Pancreas (tissue), 10 donors: ENCODE measurements around the gene RSPH1. TPM values are rescaled to one million over a fixed set of nuclear protein-coding genes. Genes with fewer than 3 reads are reported as not detected.

Source experiments
- ATAC-seq, 4 donors: fragments of 200-7000 bp; cut with Tn5 transposase; one replicate each; pipeline versions ENCODE4 v1.8.0 to v1.9.1; 2020; ENCODE audit warnings: mild to moderate bottlenecking in 4 of 4, moderate library complexity in 4 of 4
- DNase-seq, 6 donors: peaks; one replicate each; pipeline ENCODE4 v3.0.0-alpha.2; 2020
- FAIRE-seq: peaks from 2 replicates; lab custom pipeline; 2012; peaks lifted over from hg19 to GRCh38; lab: Jason Lieb, UNC
- H3K27ac ChIP-seq, 4 donors: fragments of 200-600 bp; sonication (generic); 1 replicate in 3 of 4; 2 replicates in 1 of 4; pipeline versions ENCODE4 v1.5.0 to v1.8.0; 2020
- H3K27me3 ChIP-seq, 4 donors: fragments of 200-600 bp; one replicate each; pipeline ENCODE4 v1.8.0; 2021
- H3K36me3 ChIP-seq, 3 donors: fragments of 200-600 bp; sonication (generic) in 1 of 3; one replicate each; pipeline versions ENCODE4 v1.5.0 to v1.8.0; 2020 to 2021
- H3K4me1 ChIP-seq, 3 donors: fragments of 200-600 bp; one replicate each; pipeline ENCODE4 v1.8.0; 2021
- H3K4me3 ChIP-seq, 4 donors: fragments of 200-600 bp; sonication (generic) in 2 of 4; one replicate each; pipeline versions ENCODE4 v1.5.0 to v1.8.0; 2020 to 2021
- H3K9me3 ChIP-seq, 4 donors: fragments of 200-600 bp; one replicate each; pipeline ENCODE4 v1.8.0; 2021
- WGBS, 2 donors: extraction: QIAGEN DNeasy Blood & Tissue Kit; methylation state at CpG; one replicate each; pipeline ENCODE4 v1.1.7; 2013; 5-methylcytosine and 5-hydroxymethylcytosine counted together
- intact Hi-C, 3 donors: fragments of 100-400 bp; cut with DNase I; formaldehyde crosslinking; loops; one replicate each; pipeline versions ENCODE4 v1.11.1 to v1.14.2; 2022
- polyA plus RNA-seq, 2 donors: library from polyadenylated mRNA; stranded (reverse); fragments of 200-250 nt; gene quantifications; one replicate each; pipeline ENCODE4 v1.2.3, GENCODE V29; 2013
- total RNA-seq, 6 donors: library from RNA; stranded (reverse); fragmentation: NEBNext Ultra II Directional in 4 of 6; extraction: Animal tissue kit (Norgen Biotek cat#: 25700) in 4 of 6; gene quantifications; one replicate each; pipeline versions ENCODE4 v1.2.1 to v1.2.4, GENCODE V29; 2021 to 2023
- TF ChIP-seq, protein P1 (sequence below), 4 donors: fragments of 200-600 bp; sonication (generic) in 3 of 4; IDR thresholded peaks; one replicate each; pipeline versions ENCODE4 v1.5.0 to v1.8.0; 2021; ENCODE audit warnings: antibody characterized with exemption in 4 of 4
- donor health status: healthy with polysubstance abuse.
- donor health status: DM: no; HTN: no; CAD: no; lungs with moderate emphysema.
- donor health status: DM: no; HTN: no; CAD: no.
- donor health status: control.
- donor health status: control.
- donor health status: Bipolar disorder and iron deficiency.
- donor health status: DM: yes; HTN: yes; CAD: no.
- donor health status: DM: no; HTN: no; CAD: no.
- donor health status: DM: no; HTN: no; CAD: no.
- donor health status: DM: yes; HTN: yes; CAD: no.

The RSPH1 gene
- total and polyA plus RNA-seq, 8 donors: 0.94 to 5.0 (median 2.1) TPM

DNA sequence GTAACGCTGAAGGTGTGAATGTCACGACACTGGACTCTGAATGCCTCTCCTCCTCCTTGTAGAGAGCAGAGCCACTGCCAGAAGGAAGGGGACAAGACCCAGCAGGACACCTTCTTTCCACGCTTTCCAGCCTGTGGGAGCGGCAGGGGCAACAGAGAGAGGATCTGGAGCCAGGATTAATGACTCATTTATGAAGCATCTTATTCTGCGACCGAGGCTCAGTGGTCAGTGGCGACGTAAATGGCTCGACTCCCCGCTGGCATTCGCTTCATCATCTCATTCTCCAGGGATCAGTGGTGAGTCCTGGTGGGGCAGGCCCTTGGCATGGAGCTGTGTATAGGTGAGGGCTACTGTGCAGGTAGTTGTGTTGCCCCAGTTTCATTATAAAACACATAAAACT, 22.2 kb upstream of the RSPH1 start:
- FAIRE-seq: no peak
- ATAC-seq: no peak
- TF ChIP-seq, protein P1, sequence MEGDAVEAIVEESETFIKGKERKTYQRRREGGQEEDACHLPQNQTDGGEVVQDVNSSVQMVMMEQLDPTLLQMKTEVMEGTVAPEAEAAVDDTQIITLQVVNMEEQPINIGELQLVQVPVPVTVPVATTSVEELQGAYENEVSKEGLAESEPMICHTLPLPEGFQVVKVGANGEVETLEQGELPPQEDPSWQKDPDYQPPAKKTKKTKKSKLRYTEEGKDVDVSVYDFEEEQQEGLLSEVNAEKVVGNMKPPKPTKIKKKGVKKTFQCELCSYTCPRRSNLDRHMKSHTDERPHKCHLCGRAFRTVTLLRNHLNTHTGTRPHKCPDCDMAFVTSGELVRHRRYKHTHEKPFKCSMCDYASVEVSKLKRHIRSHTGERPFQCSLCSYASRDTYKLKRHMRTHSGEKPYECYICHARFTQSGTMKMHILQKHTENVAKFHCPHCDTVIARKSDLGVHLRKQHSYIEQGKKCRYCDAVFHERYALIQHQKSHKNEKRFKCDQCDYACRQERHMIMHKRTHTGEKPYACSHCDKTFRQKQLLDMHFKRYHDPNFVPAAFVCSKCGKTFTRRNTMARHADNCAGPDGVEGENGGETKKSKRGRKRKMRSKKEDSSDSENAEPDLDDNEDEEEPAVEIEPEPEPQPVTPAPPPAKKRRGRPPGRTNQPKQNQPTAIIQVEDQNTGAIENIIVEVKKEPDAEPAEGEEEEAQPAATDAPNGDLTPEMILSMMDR (IDR thresholded peaks at IDR 0.05): no peak
- Histone ChIP-seq H3K4me3 (no peak overlapping the region), H3K27me3 (no peaks in the 10 kb centered on the region), H3K4me1 (peaks cover 0 to 15% (median 0%) of the 10 kb centered on the region in 3 donors), H3K9me3 (no peaks in the 10 kb centered on the region), H3K36me3 (peaks cover 0 to 8% (median 0%) of the 10 kb centered on the region in 3 donors), H3K27ac (no peak overlapping the region)
- DNase-seq: no peak
- intact Hi-C loops: no loop called here
- 92 to 96% methylated on average over 11 of the region's 11 CpGs for WGBS, 2 donors

DNA sequence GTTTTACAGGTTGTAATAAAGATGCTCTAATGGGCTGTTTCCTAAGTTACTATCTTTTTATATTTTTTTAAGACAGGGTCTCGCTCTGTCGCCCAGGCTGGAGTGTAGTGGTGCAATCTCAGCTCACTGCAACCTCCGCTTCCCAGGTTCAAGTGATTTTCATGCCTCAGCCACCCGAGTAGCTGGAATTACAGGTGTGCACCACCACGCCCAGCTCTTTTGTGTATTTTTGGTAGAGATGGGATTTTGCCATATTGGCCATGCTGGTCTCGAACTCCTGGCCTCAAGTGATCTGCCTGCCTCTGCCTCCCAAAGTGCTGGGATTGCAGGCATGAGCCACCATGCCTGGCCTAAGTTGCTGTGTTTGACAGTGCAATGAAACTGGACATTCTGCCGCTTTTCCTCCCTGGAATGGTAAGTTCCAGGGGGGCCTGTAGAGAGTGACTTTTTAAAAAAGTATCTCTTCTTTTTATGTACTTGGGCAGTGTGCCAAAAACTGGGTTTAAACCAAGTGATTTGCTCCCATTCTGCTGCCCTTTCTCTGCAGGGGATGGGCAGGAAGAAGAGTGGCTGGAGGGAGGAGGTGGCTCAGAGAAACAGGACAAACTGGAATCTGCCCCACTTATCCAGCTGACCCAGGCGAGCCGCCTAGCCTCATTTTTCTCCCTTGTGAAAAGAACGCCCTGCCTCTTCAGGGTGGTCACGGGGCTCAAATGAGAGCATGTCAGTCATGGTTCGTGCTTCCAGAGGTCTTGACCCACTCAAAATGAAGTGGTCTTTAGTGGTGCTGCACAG, 19.9 kb upstream of the RSPH1 start:
- peaks cover 0 to 8% (median 0%) of the 10 kb centered on the region in 3 donors for H3K36me3 ChIP-seq
- peak overlapping the region in 2 of 4 donors; percentile 88 for H3K27ac ChIP-seq
- WGBS, 2 donors: 78 to 84% methylated on average over 12 of the region's 12 CpGs
- FAIRE-seq (no peak), ATAC-seq (peak in 3 of 4 donors; percentile 26 to 43 (median 30)), DNase-seq (peak in 1 of 6 donors; percentile 40)
- intact Hi-C loops: no loop called here
- H3K4me3 ChIP-seq: peak overlapping the region in 1 of 4 donors; percentile 90
- H3K27me3 ChIP-seq: no peaks in the 10 kb centered on the region
- H3K9me3 ChIP-seq: no peaks in the 10 kb centered on the region
- TF ChIP-seq, protein P1 (IDR thresholded peaks at IDR 0.05): no peak
- H3K4me1 ChIP-seq: peaks cover 0 to 15% (median 0%) of the 10 kb centered on the region in 3 donors

GRCh38 chr21:42514883-42515228, 18.8 kb upstream of the RSPH1 start:
- Histone ChIP-seq H3K27ac (peak overlapping the region in 3 of 4 donors; percentile 75 to 88 (median 88)), H3K27me3 (no peaks in the 10 kb centered on the region), H3K36me3 (peaks cover 0 to 8% (median 0%) of the 10 kb centered on the region in 3 donors), H3K4me3 (peak overlapping the region; percentile 72 to 90 (median 79)), H3K4me1 (peaks cover 0 to 15% (median 0%) of the 10 kb centered on the region in 3 donors), H3K9me3 (no peaks in the 10 kb centered on the region)
- DNase-seq (no peak), FAIRE-seq (no peak), ATAC-seq (no peak)
- TF ChIP-seq, protein P1 (IDR thresholded peaks at IDR 0.05): no peak
- WGBS, 2 donors: 18 to 20% methylated on average over 5 of the region's 5 CpGs
- intact Hi-C loops: no loop called here

GRCh38 chr21:42513985-42514882, 18.2 kb upstream of the RSPH1 start:
- DNase-seq: peak; percentile 60 to 88 (median 68)
- Histone ChIP-seq H3K9me3 (no peaks in the 10 kb centered on the region), H3K36me3 (peaks cover 0 to 7% (median 0%) of the 10 kb centered on the region in 3 donors), H3K27me3 (no peaks in the 10 kb centered on the region), H3K27ac (peak overlapping the region; percentile 65 to 88 (median 82)), H3K4me1 (peaks cover 0 to 15% (median 0%) of the 10 kb centered on the region in 3 donors), H3K4me3 (peak overlapping the region; percentile 72 to 90 (median 79))
- peak; percentile 77 to 86 (median 84) for ATAC-seq
- 1% methylated on average over 73 to 77 of the region's 77 CpGs for WGBS, 2 donors
- TF ChIP-seq, protein P1 (IDR thresholded peaks at IDR 0.05): no peak
- no peak for FAIRE-seq
- intact Hi-C loops: no loop called here
